K562 (cell line): ENCODE measurements around the gene CMTM1. TPM values are rescaled to one million over a fixed set of nuclear protein-coding genes. Genes with fewer than 3 reads are reported as not detected.

Experiments
- DDX20 ChIP-seq: fragments of 450-650 bp; IDR thresholded peaks from 2 replicates; pipeline ENCODE4 v1.6.1; 2016; ENCODE audit warnings: missing genetic modification characterization, low read depth, mild to moderate bottlenecking, missing compliant biosample characterization, moderate library complexity
- ERF ChIP-seq: fragments of 450-650 bp; formaldehyde crosslinking; IDR thresholded peaks from 2 replicates; pipeline ENCODE4 v1.4.0; 2020; ENCODE audit warnings: mild to moderate bottlenecking, mixed read lengths
- GABPA ChIP-seq: fragments of 200-800 bp; sonication (Bioruptor generic); conservative IDR thresholded peaks from 2 replicates; pipeline ENCODE4 v1.6.1; 2016; ENCODE audit warnings: low read depth, missing genetic modification characterization, missing compliant biosample characterization
- GATAD2B ChIP-seq: fragments of 450-650 bp; IDR thresholded peaks from 2 replicates; pipeline ENCODE4 v1.6.1; 2017; ENCODE audit warnings: mild to moderate bottlenecking, borderline replicate concordance
- NR3C1 ChIP-seq: sonication (generic); formaldehyde crosslinking; IDR thresholded peaks from 2 replicates; pipeline ENCODE4 v1.8.1; 2022; ENCODE audit warnings: missing genetic modification reagents
- PCBP1 ChIP-seq: fragments of 200-400 bp; formaldehyde crosslinking; IDR thresholded peaks from 2 replicates; pipeline ENCODE4 v1.6.1; 2018; ENCODE audit warnings: mild to moderate bottlenecking, low read depth, low read length; ENCODE audit not compliant: poor library complexity, severe bottlenecking
- PHF8 ChIP-seq: fragments of 200-600 bp; sonication (generic); IDR thresholded peaks from 2 replicates; pipeline ENCODE4 v1.6.1; 2012; ENCODE audit warnings: mixed run types, mild to moderate bottlenecking, inconsistent platforms, low read length, moderate library complexity, borderline replicate concordance
- PURB ChIP-seq: sonication (generic); formaldehyde crosslinking; IDR thresholded peaks from 2 replicates; pipeline ENCODE4 v1.9.0; 2021; ENCODE audit warnings: low read depth, mild to moderate bottlenecking, missing genetic modification reagents
- RBM22 ChIP-seq: fragments of 200-400 bp; formaldehyde crosslinking; IDR thresholded peaks from 2 replicates; pipeline ENCODE4 v1.6.1; 2018; ENCODE audit warnings: low read length, low read depth; ENCODE audit not compliant: poor library complexity, severe bottlenecking
- SNIP1 ChIP-seq: fragments of 450-650 bp; IDR thresholded peaks from 2 replicates; pipeline ENCODE4 v1.7.1; 2017; ENCODE audit warnings: low read depth, mild to moderate bottlenecking
- USF1 ChIP-seq: sonication (generic); formaldehyde crosslinking; IDR thresholded peaks from 2 replicates; pipeline ENCODE4 v1.9.0; 2022; ENCODE audit warnings: mild to moderate bottlenecking, missing genetic modification reagents
- XRCC5 ChIP-seq: fragments of 200-400 bp; formaldehyde crosslinking; IDR thresholded peaks from 2 replicates; pipeline ENCODE4 v1.6.1; 2017; ENCODE audit warnings: low read depth, mild to moderate bottlenecking, low read length
- ZNF3 ChIP-seq: fragments of 250-450 bp; sonication (Bioruptor Pico); IDR thresholded peaks from 2 replicates; pipeline ENCODE4 v1.5.0; 2021; ENCODE audit warnings: mild to moderate bottlenecking, moderate library complexity
- ZNF507 ChIP-seq: conservative IDR thresholded peaks from 2 replicates; pipeline ENCODE4 v1.6.1; 2017; ENCODE audit warnings: missing genetic modification characterization, missing compliant biosample characterization
- ZNF511 ChIP-seq: sonication (generic); formaldehyde crosslinking; IDR thresholded peaks from 2 replicates; pipeline ENCODE4 v1.8.0; 2022; ENCODE audit warnings: mild to moderate bottlenecking, missing genetic modification reagents
- ZNF655 ChIP-seq: fragments of 250-450 bp; sonication (Bioruptor Pico); IDR thresholded peaks from 2 replicates; pipeline ENCODE4 v1.5.0; 2021
- ZNF696 ChIP-seq: fragments of 250-450 bp; sonication (Bioruptor Pico); conservative IDR thresholded peaks from 2 replicates; pipeline ENCODE4 v1.4.0; 2020; ENCODE audit warnings: mild to moderate bottlenecking, moderate library complexity
- ZNF778 ChIP-seq: fragments of 450-650 bp; formaldehyde crosslinking; IDR thresholded peaks from 2 replicates; pipeline ENCODE4 v1.4.0; 2020; ENCODE audit warnings: mild to moderate bottlenecking, moderate library complexity
- polyA plus RNA-seq, 8 experiments: library from polyadenylated mRNA; depleted of rRNA in 4 of 8; stranded (reverse) in 5 of 8; unstranded in 3 of 8; fragments of >200 nt; fragmentation: Nextera tagmentation in 2 of 8; fragmentation: Illumina TruSeq in 1 of 8; extraction: Ambion mirVana in 2 of 8; extraction: Trizol in 1 of 8; gene quantifications; 2 replicates each; pipeline versions ENCODE4 v1.2.1 to v1.2.3, GENCODE V29; 2011 to 2014; ENCODE audit warnings: inconsistent platforms in 1 of 8, missing spikeins in 1 of 8
- total RNA-seq, 7 experiments: library from RNA; depleted of rRNA in 6 of 7; stranded (reverse); fragments of >200 nt in 6 of 7; fragmentation: Illumina TruSeq in 2 of 7; extraction: Trizol in 2 of 7; gene quantifications; 2 replicates each; pipeline versions ENCODE4 v1.2.1 to v1.2.3, GENCODE V29; 2011 to 2021; ENCODE audit warnings: low replicate concordance in 1 of 7
- TF ChIP-seq, protein P1 (sequence below): sonication (generic); formaldehyde crosslinking; IDR thresholded peaks from 2 replicates; pipeline ENCODE4 v1.8.0; 2022; ENCODE audit warnings: missing genetic modification reagents, mild to moderate bottlenecking, borderline replicate concordance
- TF ChIP-seq, protein P2 (sequence below): fragments of 450-650 bp; conservative IDR thresholded peaks from 2 replicates; pipeline ENCODE4 v1.6.1; 2016; ENCODE audit warnings: missing genetic modification characterization, low read depth, mild to moderate bottlenecking, missing compliant biosample characterization, moderate library complexity

The CMTM1 gene
- total and polyA plus RNA-seq, 9 of the 15 experiments (the other 6 are each of a cell fraction or from before 2014, with no cell fraction given), result 0.25 to 2.6 (median 1.1) TPM; not detected in 2

GRCh38 chr16:66552286-66553177 lies 13.7 kb upstream of the CMTM1 start, which contains the start of gene CKLF (continued):
- peak; percentile 98 for TF ChIP-seq ZNF511
- no peak for TF ChIP-seq ZNF696 (CRISPR knock-in tag)
- TF ChIP-seq NR3C1 (CRISPR knock-in tag), result peak; percentile 93
- no peak for TF ChIP-seq PCBP1
- TF ChIP-seq ZNF3 (CRISPR knock-in tag), result 0 out of 2 replicates have a peak, but pooled peaks have one; percentile 43
- no peak for TF ChIP-seq PURB
- no peak for TF ChIP-seq DDX20 (tag)
- TF ChIP-seq ERF, result no peak
- no peak for TF ChIP-seq SNIP1
- TF ChIP-seq ZNF655 (CRISPR knock-in tag), result no peak
- TF ChIP-seq, protein P1, sequence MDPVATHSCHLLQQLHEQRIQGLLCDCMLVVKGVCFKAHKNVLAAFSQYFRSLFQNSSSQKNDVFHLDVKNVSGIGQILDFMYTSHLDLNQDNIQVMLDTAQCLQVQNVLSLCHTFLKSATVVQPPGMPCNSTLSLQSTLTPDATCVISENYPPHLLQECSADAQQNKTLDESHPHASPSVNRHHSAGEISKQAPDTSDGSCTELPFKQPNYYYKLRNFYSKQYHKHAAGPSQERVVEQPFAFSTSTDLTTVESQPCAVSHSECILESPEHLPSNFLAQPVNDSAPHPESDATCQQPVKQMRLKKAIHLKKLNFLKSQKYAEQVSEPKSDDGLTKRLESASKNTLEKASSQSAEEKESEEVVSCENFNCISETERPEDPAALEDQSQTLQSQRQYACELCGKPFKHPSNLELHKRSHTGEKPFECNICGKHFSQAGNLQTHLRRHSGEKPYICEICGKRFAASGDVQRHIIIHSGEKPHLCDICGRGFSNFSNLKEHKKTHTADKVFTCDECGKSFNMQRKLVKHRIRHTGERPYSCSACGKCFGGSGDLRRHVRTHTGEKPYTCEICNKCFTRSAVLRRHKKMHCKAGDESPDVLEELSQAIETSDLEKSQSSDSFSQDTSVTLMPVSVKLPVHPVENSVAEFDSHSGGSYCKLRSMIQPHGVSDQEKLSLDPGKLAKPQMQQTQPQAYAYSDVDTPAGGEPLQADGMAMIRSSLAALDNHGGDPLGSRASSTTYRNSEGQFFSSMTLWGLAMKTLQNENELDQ, result peak; percentile 83; the same call in 1 of the 2 replicates
- TF ChIP-seq, protein P2, sequence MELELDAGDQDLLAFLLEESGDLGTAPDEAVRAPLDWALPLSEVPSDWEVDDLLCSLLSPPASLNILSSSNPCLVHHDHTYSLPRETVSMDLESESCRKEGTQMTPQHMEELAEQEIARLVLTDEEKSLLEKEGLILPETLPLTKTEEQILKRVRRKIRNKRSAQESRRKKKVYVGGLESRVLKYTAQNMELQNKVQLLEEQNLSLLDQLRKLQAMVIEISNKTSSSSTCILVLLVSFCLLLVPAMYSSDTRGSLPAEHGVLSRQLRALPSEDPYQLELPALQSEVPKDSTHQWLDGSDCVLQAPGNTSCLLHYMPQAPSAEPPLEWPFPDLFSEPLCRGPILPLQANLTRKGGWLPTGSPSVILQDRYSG (tag), result 0 out of 2 replicates have a peak, but pooled peaks have one; percentile 43
- TF ChIP-seq XRCC5, result 0 out of 2 replicates have a peak, but pooled peaks have one; percentile 25
- no peak for TF ChIP-seq GABPA (tag)
- TF ChIP-seq GATAD2B, result no peak
- no peak for TF ChIP-seq ZNF778 (CRISPR knock-in tag)
- TF ChIP-seq USF1 (CRISPR knock-in tag), result peak; percentile 76
- TF ChIP-seq PHF8, result peak; percentile 89
- no peak for TF ChIP-seq RBM22
- TF ChIP-seq ZNF507 (tag), result no peak
